Activated naive CD8-positive, alpha-beta T cell (primary cell): ENCODE results near the gene CCDC169.
A peak's percentile ranks its signal among the peaks of the same experiment; 100 is the strongest.
"Not testable (repeated sequence)": the region's sequence is repeated elsewhere in the genome, so short reads cannot be mapped to it uniquely, and the experiment has no call there.

Source experiments
- H3K27ac Mint-ChIP-seq: one replicate; pipeline ENCODE4 v1.8.0; 2021; ENCODE audit warnings: mixed read lengths
- H3K27me3 Mint-ChIP-seq: one replicate; pipeline ENCODE4 v1.8.0; 2021; ENCODE audit warnings: mixed read lengths
- H3K36me3 Mint-ChIP-seq: one replicate; pipeline ENCODE4 v1.8.0; 2021; ENCODE audit warnings: mixed read lengths
- H3K4me1 Mint-ChIP-seq: one replicate; pipeline ENCODE4 v1.8.0; 2021; ENCODE audit warnings: low read depth, mixed read lengths
- H3K4me3 Mint-ChIP-seq: one replicate; pipeline ENCODE4 v1.8.0; 2021; ENCODE audit warnings: mild to moderate bottlenecking, mixed read lengths
- H3K9me3 Mint-ChIP-seq: one replicate; pipeline ENCODE4 v1.8.0; 2021; ENCODE audit warnings: low read depth, mixed read lengths

The CCDC169 gene

GRCh38 chr13:36329361-36329760 is 31.7 kb upstream of the CCDC169 start:
- no peak overlapping the region for H3K4me3 Mint-ChIP-seq
- H3K4me1 Mint-ChIP-seq: peaks cover 17% of the 10 kb centered on the region
- no peak overlapping the region for H3K27ac Mint-ChIP-seq
- peaks cover 18% of the 10 kb centered on the region for H3K36me3 Mint-ChIP-seq
- H3K9me3 Mint-ChIP-seq: no peaks in the 10 kb centered on the region
- no peaks in the 10 kb centered on the region for H3K27me3 Mint-ChIP-seq

DNA sequence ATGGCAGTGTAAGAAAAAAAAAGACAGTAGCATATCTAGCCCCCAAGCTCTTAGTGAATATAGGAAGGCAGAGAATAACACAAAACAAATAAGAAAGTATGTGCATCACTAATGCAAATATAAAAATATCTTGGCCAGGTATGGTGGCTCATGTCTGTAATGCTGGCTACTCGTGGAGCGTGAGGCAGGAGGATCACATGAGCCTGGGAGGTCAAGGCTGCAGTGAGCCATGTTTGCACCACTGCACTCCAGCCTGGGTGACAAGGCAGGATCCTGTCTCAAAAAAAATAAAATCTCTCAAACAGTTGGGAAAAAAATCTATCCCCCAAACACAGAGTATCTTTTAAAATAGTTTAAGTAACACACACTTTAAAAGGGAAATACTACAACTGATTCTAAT is 31.2 kb upstream of the CCDC169 start:
- Mint-ChIP-seq H3K27ac (no peak overlapping the region), H3K27me3 (no peaks in the 10 kb centered on the region), H3K4me3 (no peak overlapping the region), H3K9me3 (no peaks in the 10 kb centered on the region), H3K4me1 (peaks cover 13% of the 10 kb centered on the region), H3K36me3 (peaks cover 19% of the 10 kb centered on the region)

DNA sequence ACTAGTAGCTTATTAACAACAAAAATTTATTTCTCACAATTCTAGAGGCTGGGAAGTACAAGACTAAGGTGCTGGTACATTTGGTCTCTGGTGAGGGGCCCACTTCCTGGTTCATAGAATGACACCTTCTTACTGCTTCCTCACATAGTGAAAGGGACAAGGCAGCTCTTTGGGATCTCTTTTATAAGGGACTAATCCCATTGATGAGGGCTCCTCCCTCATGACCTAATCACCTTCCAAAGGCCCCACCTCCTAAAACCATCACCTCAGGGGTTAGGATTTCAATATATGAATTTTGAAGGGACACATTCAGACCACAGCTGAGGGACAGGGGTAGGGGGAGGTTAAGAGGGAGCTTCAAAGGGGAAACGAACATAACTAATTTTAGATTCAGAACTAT is 28.3 kb upstream of the CCDC169 start:
- Mint-ChIP-seq H3K27me3 (no peaks in the 10 kb centered on the region), H3K9me3 (no peaks in the 10 kb centered on the region), H3K27ac (no peak overlapping the region)

DNA sequence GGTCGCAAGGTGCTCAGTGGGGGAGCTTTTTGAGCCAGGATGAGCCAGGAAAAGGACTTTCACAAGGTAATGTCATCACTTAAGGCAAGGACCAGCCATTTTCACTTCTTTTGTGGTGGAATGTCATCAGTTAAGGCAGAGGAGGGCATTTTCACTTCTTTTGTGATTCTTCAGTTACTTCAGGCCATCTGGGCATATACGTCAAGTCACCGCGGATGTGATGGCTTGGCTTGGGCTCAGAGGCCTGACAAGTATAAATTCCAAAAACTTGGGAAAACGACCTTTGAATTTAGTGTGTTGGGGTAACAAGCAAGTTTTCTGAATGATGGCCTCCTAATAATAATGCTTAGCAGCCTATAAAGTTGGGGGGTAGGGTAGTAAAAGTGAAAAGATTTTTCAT is 27.3 kb upstream of the CCDC169 start:
- not testable (repeated sequence) for H3K4me1 Mint-ChIP-seq, H3K9me3 Mint-ChIP-seq, H3K27ac Mint-ChIP-seq, H3K27me3 Mint-ChIP-seq, H3K4me3 Mint-ChIP-seq
- H3K36me3 Mint-ChIP-seq: peaks cover 20% of the 10 kb centered on the region

More for the DNA sequence above, 28.3 kb upstream of the CCDC169 start:
- H3K4me3 Mint-ChIP-seq: no peak overlapping the region
- no peaks in the 10 kb centered on the region for H3K4me1 Mint-ChIP-seq
- H3K36me3 Mint-ChIP-seq: peaks cover 20% of the 10 kb centered on the region

GRCh38 chr13:36323951-36324566 is 26.4 kb upstream of the CCDC169 start:
- Mint-ChIP-seq H3K4me1 (no peaks in the 10 kb centered on the region), H3K9me3 (no peaks in the 10 kb centered on the region), H3K36me3 (peaks cover 17% of the 10 kb centered on the region), H3K27ac (no peak overlapping the region), H3K4me3 (no peak overlapping the region), H3K27me3 (no peaks in the 10 kb centered on the region)

DNA sequence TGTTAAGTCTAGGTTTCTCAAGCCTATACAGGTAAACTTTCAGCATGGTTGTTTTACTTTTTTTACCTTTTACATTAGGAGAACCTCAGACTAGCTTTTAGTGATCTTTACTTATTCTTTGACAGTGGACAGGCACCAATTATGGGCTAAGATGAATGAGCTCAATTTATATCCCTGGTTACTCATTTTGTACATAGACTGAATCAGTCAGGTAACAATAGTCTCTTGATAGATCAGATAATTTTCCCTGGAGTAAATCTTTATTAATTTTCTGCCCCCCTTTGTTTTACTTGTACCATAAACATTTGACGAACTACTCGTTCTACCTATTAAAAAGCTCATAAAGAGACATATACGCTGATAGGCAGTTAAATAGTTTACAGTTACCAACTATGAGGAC is 25.8 kb upstream of the CCDC169 start:
- Mint-ChIP-seq H3K27me3 (no peaks in the 10 kb centered on the region), H3K36me3 (peaks cover 14% of the 10 kb centered on the region), H3K27ac (no peak overlapping the region), H3K9me3 (no peaks in the 10 kb centered on the region), H3K4me1 (no peaks in the 10 kb centered on the region), H3K4me3 (no peak overlapping the region)

- H3K36me3 Mint-ChIP-seq: peaks cover 10% of the 10 kb centered on the region
- not testable (repeated sequence) for H3K27me3 Mint-ChIP-seq, H3K4me1 Mint-ChIP-seq, H3K4me3 Mint-ChIP-seq, H3K9me3 Mint-ChIP-seq, H3K27ac Mint-ChIP-seq
These were observed 22.2 kb upstream of the CCDC169 start for GRCh38 chr13:36319793-36320192.

- H3K9me3 Mint-ChIP-seq: no peaks in the 10 kb centered on the region
- peaks cover 24% of the 10 kb centered on the region for H3K36me3 Mint-ChIP-seq
- H3K27ac Mint-ChIP-seq: no peak overlapping the region
- no peaks in the 10 kb centered on the region for H3K27me3 Mint-ChIP-seq
- no peaks in the 10 kb centered on the region for H3K4me1 Mint-ChIP-seq
- no peak overlapping the region for H3K4me3 Mint-ChIP-seq
These were observed 15.7 kb upstream of the CCDC169 start for GRCh38 chr13:36313047-36313969.

GRCh38 chr13:36310417-36311108 is 12.9 kb upstream of the CCDC169 start:
- Mint-ChIP-seq H3K4me3 (no peak overlapping the region), H3K27ac (no peak overlapping the region), H3K9me3 (no peaks in the 10 kb centered on the region), H3K36me3 (peaks cover 22% of the 10 kb centered on the region), H3K4me1 (no peaks in the 10 kb centered on the region), H3K27me3 (no peaks in the 10 kb centered on the region)

DNA sequence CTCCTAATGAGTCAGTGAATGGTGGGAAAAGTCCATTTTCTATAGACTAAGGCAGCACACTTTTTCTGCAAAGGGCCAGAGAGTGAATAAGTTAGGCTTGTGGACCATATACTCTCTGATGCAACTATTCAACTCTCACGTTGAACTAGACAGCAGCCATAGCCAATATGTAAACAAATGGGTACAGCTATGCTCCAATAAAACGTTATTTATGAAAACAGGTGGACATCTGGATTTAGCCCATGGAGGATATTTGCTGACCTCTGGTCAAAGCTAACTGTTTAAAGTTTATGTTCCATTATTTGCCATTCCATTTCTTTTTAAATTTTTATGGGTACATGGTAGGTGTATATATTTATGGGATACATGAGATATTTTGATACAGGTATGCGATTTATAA is 4.7 kb upstream of the CCDC169 start:
- no peak overlapping the region for H3K27ac Mint-ChIP-seq
- peaks cover 13% of the 10 kb centered on the region for H3K36me3 Mint-ChIP-seq
- peaks cover 15% of the 10 kb centered on the region for H3K27me3 Mint-ChIP-seq
- H3K4me3 Mint-ChIP-seq: no peak overlapping the region
- peaks cover 9% of the 10 kb centered on the region for H3K4me1 Mint-ChIP-seq
- H3K9me3 Mint-ChIP-seq: no peaks in the 10 kb centered on the region

GRCh38 chr13:36299469-36299868 is 1.9 kb upstream of the CCDC169 start:
- not testable (repeated sequence) for H3K4me3 Mint-ChIP-seq, H3K9me3 Mint-ChIP-seq, H3K27ac Mint-ChIP-seq, H3K36me3 Mint-ChIP-seq
- Mint-ChIP-seq H3K27me3 (peaks cover 24% of the 10 kb centered on the region), H3K4me1 (peaks cover 15% of the 10 kb centered on the region)

DNA sequence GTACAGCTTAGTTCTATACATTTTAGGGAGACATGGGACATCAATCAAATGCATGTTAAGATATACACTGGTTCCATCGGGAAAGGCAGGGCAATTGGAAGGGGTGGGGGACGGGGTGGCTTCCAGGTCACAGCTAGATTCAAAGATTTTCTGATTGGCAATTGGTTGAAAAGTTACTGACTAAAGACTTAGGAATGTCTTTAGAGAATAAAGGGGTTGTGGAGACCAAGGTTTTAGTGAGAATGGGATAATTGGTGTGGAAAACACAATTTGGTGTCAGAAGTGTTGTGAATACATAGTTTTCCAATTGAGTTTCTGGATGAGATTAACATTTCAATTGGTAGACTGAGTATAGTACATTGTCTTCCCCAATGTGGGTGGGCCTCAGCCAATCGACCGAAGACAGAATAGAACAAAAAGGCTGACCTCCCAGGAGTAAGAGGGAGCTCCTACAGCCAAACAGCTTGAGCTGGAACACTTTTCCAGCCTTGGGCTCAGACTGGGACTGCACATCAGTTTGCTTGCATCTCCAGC is 988 bp upstream of the CCDC169 start:
- H3K4me3 Mint-ChIP-seq: peak overlapping the region; percentile 87
- peaks cover 29% of the 10 kb centered on the region for H3K27me3 Mint-ChIP-seq
- H3K9me3 Mint-ChIP-seq: no peaks in the 10 kb centered on the region
- peaks cover 15% of the 10 kb centered on the region for H3K4me1 Mint-ChIP-seq
- peaks cover 6% of the 10 kb centered on the region for H3K36me3 Mint-ChIP-seq
- H3K27ac Mint-ChIP-seq: no peak overlapping the region

DNA sequence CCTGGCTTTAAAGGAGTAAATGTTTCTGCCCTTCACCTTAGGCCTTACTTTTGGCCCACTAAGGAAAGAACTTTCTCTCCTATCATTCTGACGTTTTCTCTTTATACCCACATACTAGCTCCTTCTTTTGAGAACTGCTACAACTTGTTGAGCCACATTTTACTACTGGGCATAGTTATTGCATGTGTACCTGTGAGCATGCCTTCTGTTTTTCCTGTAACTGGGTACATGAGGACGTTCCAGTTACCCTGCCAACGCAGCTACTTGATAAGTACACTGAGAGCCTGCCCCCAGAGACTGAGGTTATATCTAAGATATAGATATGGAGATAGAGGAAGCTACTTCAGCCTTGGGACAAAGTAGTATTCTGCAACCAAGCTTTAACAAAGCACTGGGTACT is 3.5 kb downstream of the CCDC169 start:
- no peaks in the 10 kb centered on the region for H3K36me3 Mint-ChIP-seq
- no peak overlapping the region for H3K27ac Mint-ChIP-seq
- no peaks in the 10 kb centered on the region for H3K9me3 Mint-ChIP-seq
- H3K27me3 Mint-ChIP-seq: peaks cover 33% of the 10 kb centered on the region
- no peak overlapping the region for H3K4me3 Mint-ChIP-seq
- peaks cover 15% of the 10 kb centered on the region for H3K4me1 Mint-ChIP-seq

GRCh38 chr13:36293497-36293896 is 4.1 kb downstream of the CCDC169 start:
- H3K4me3 Mint-ChIP-seq: no peak overlapping the region
- H3K27ac Mint-ChIP-seq: no peak overlapping the region
- no peaks in the 10 kb centered on the region for H3K9me3 Mint-ChIP-seq
- peaks cover 13% of the 10 kb centered on the region for H3K4me1 Mint-ChIP-seq
- H3K27me3 Mint-ChIP-seq: peaks cover 28% of the 10 kb centered on the region
- H3K36me3 Mint-ChIP-seq: no peaks in the 10 kb centered on the region

- Mint-ChIP-seq H3K36me3 (no peaks in the 10 kb centered on the region), H3K4me1 (no peaks in the 10 kb centered on the region), H3K27ac (no peak overlapping the region), H3K27me3 (peaks cover 10% of the 10 kb centered on the region), H3K9me3 (no peaks in the 10 kb centered on the region), H3K4me3 (no peak overlapping the region)
These were observed 8.7 kb downstream of the CCDC169 start for GRCh38 chr13:36288794-36289391.
